Trophoblast cell (in vitro differentiated cells and primary cell): ENCODE measurements around the gene WNK3.
A peak's percentile ranks its signal among the peaks of the same experiment; 100 is the strongest.

Experiments used
- DNase-seq, 2 donors: peaks; one replicate each; pipeline ENCODE4 v3.0.0-alpha.2; 2016
- H2AFZ ChIP-seq: 2 replicates; pipeline ENCODE4 v1.6.1; 2013; ENCODE audit warnings: low read length, moderate library complexity, mild to moderate bottlenecking; ENCODE audit not compliant: insufficient read depth, poor library complexity
- H2AK5ac ChIP-seq: 2 replicates; pipeline ENCODE4 v1.6.1; 2013; ENCODE audit warnings: mild to moderate bottlenecking, low read length
- H2BK120ac ChIP-seq: 2 replicates; pipeline ENCODE4 v1.6.1; 2013; ENCODE audit warnings: low read length, mild to moderate bottlenecking, moderate library complexity; ENCODE audit not compliant: insufficient read depth, poor library complexity
- H2BK12ac ChIP-seq: 2 replicates; pipeline ENCODE4 v1.6.1; 2013; ENCODE audit warnings: mild to moderate bottlenecking, low read length, moderate library complexity
- H2BK5ac ChIP-seq: 2 replicates; pipeline ENCODE4 v1.6.1; 2013; ENCODE audit warnings: low read length, low read depth, moderate library complexity, mild to moderate bottlenecking; ENCODE audit not compliant: poor library complexity
- H3K14ac ChIP-seq: 2 replicates; pipeline ENCODE4 v1.6.1; 2013; ENCODE audit warnings: mild to moderate bottlenecking, low read length
- H3K18ac ChIP-seq: 2 replicates; pipeline ENCODE4 v1.6.1; 2013; ENCODE audit warnings: mild to moderate bottlenecking, low read length
- H3K23ac ChIP-seq: 2 replicates; pipeline ENCODE4 v1.6.1; 2013; ENCODE audit warnings: low read length
- H3K27ac ChIP-seq: 2 replicates; pipeline ENCODE4 v1.5.1; 2013; ENCODE audit warnings: low read depth, mild to moderate bottlenecking, inconsistent platforms, low read length, moderate library complexity
- H3K27me3 ChIP-seq: 2 replicates; pipeline ENCODE4 v1.6.1; 2013; ENCODE audit warnings: inconsistent platforms, mild to moderate bottlenecking, low read length, moderate library complexity; ENCODE audit not compliant: insufficient read depth
- H3K36me3 ChIP-seq, 2 experiments: 1 replicate in 1 of 2; 2 replicates in 1 of 2; pipeline ENCODE4 v1.6.1; 2013; ENCODE audit warnings: low read length in 2 of 2, mild to moderate bottlenecking in 2 of 2, moderate library complexity in 1 of 2; ENCODE audit not compliant: insufficient read depth in 2 of 2, control insufficient read depth in 1 of 2
- H3K4ac ChIP-seq: 2 replicates; pipeline ENCODE4 v1.6.1; 2013; ENCODE audit warnings: low read depth, mild to moderate bottlenecking, low read length, moderate library complexity
- H3K4me1 ChIP-seq, 2 experiments: 1 replicate in 1 of 2; 2 replicates in 1 of 2; pipeline ENCODE4 v1.6.1; 2013; ENCODE audit warnings: low read length in 2 of 2, mild to moderate bottlenecking in 2 of 2, moderate library complexity in 1 of 2; ENCODE audit not compliant: insufficient read depth in 2 of 2, control insufficient read depth in 1 of 2
- H3K4me2 ChIP-seq: 2 replicates; pipeline ENCODE4 v1.6.1; 2013; ENCODE audit warnings: inconsistent platforms, mild to moderate bottlenecking, low read length, moderate library complexity
- H3K4me3 ChIP-seq: 2 replicates; pipeline ENCODE4 v1.5.1; 2013; ENCODE audit warnings: mild to moderate bottlenecking, low read depth, low read length, inconsistent platforms
- H3K79me1 ChIP-seq: one replicate; pipeline ENCODE4 v1.6.1; 2013; ENCODE audit warnings: low read length
- H3K79me2 ChIP-seq: 2 replicates; pipeline ENCODE4 v1.6.1; 2013; ENCODE audit warnings: low read length, mild to moderate bottlenecking; ENCODE audit not compliant: control insufficient read depth, insufficient read depth, poor library complexity
- H3K9ac ChIP-seq: 2 replicates; pipeline ENCODE4 v1.6.1; 2013; ENCODE audit warnings: mild to moderate bottlenecking, low read length
- H3K9me3 ChIP-seq: 2 replicates; pipeline ENCODE4 v1.6.1; 2013; ENCODE audit warnings: low read depth, mild to moderate bottlenecking, control low read depth, inconsistent platforms, low read length; ENCODE audit not compliant: insufficient read depth
- H4K12ac ChIP-seq: 2 replicates; pipeline ENCODE4 v1.6.1; 2013; ENCODE audit warnings: low read depth, mild to moderate bottlenecking, low read length, moderate library complexity
- H4K8ac ChIP-seq: 2 replicates; pipeline ENCODE4 v1.6.1; 2013; ENCODE audit warnings: low read depth, mild to moderate bottlenecking, low read length, moderate library complexity
- H4K91ac ChIP-seq: one replicate; pipeline ENCODE4 v1.6.1; 2013; ENCODE audit warnings: low read depth, mild to moderate bottlenecking, low read length, moderate library complexity
- WGBS: extraction: QIAGEN DNeasy Blood & Tissue Kit; methylation state at CpG from one replicate; pipeline ENCODE4 v1.1.7; 2013; ENCODE audit warnings: missing lambda C conversion rate; ENCODE audit not compliant: insufficient read length, insufficient coverage; ENCODE audit errors: extremely low coverage; 5-methylcytosine and 5-hydroxymethylcytosine counted together

Gene WNK3

DNA sequence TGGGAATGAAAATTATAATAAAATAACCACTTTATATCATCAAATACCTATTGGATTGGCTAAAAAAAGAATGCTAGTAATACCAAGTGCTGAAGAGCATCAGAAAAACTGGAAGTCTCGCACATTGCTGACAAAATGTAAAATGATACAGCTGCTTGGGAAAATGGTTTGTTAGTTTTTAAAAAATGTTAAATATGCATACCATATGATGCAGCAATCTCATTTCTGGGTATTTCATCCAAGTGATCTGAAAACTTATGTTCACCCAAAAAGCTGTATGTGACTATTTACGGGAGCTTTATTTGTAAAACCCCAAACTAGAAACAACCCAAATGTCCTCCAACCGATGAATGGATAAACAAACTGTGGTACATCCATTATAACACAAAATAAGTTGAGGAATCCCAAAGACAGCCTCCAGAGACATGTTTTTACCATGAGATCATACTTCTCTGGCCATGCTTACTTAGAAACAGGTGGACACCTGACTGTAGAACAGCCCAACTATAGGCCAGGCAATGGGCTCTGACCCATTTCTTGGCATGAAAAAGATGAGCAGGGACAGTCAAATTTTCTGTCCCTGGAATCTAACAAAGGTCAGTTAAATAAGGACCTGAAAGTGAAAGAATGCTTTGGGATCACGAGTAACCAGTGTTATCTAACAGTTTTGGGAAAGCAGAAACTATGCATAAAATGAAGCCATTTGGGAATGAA is 127.3 kb downstream of the WNK3 start:
- Histone ChIP-seq H3K4me1 (no peaks in the 10 kb centered on the region), H3K4me2 (no peak overlapping the region), H3K79me1 (no peaks in the 10 kb centered on the region), H2AK5ac (no peak overlapping the region), H4K8ac (no peak overlapping the region), H2AFZ (no peak overlapping the region), H3K27me3 (no peaks in the 10 kb centered on the region), H2BK120ac (no peak overlapping the region), H3K23ac (no peak overlapping the region), H3K9ac (no peak overlapping the region), H2BK5ac (no peak overlapping the region), H4K12ac (no peak overlapping the region), H4K91ac (no peak overlapping the region), H2BK12ac (no peak overlapping the region), H3K27ac (no peak overlapping the region), H3K9me3 (no peaks in the 10 kb centered on the region), H3K36me3 (no peaks in the 10 kb centered on the region), H3K79me2 (no peaks in the 10 kb centered on the region), H3K4me3 (no peak overlapping the region), H3K4ac (no peak overlapping the region), H3K18ac (no peak overlapping the region), H3K14ac (no peak overlapping the region)
- WGBS, result no CpG with 5 or more reads among the region's 4 CpGs
- DNase-seq, result peak; percentile 0 to 44

DNA sequence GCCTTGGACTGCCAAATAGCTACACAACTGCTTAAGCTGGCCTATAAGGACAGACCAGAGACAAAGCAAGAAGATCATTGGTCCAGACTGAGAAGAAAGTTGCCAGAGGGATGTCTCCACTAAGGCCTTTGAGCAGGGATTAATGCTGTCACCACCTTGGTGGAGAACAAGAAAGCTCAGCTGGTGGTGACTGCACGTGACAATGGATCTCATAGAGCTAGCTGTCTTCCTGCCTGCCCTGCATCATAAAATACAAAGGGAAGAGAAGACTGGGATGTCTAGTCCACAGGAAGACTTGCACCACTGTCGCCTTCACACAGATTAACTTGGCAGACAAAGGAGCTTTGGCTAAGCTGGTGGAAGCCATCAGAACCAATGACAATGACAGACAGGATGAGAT is 134.3 kb downstream of the WNK3 start:
- H2AK5ac ChIP-seq, result no peak overlapping the region
- no CpG with 5 or more reads among the region's 2 CpGs for WGBS
- H4K8ac ChIP-seq, result no peak overlapping the region
- H3K4me2 ChIP-seq, result no peak overlapping the region
- no peak overlapping the region for H4K12ac ChIP-seq
- no peaks in the 10 kb centered on the region for H3K79me2 ChIP-seq
- H4K91ac ChIP-seq, result no peak overlapping the region
- H2AFZ ChIP-seq, result no peak overlapping the region
- no peak overlapping the region for H3K18ac ChIP-seq
- H3K27ac ChIP-seq, result no peak overlapping the region
- no peaks in the 10 kb centered on the region for H3K79me1 ChIP-seq
- H3K4me3 ChIP-seq, result no peak overlapping the region
- no peak overlapping the region for H3K23ac ChIP-seq
- no peak overlapping the region for H3K9ac ChIP-seq
- no peaks in the 10 kb centered on the region for H3K4me1 ChIP-seq
- no peak overlapping the region for H3K14ac ChIP-seq
- DNase-seq, result no peak
- H3K27me3 ChIP-seq, result no peaks in the 10 kb centered on the region
- no peak overlapping the region for H2BK5ac ChIP-seq
- no peak overlapping the region for H2BK12ac ChIP-seq
- no peaks in the 10 kb centered on the region for H3K36me3 ChIP-seq
- no peaks in the 10 kb centered on the region for H3K9me3 ChIP-seq
- no peak overlapping the region for H3K4ac ChIP-seq
- no peak overlapping the region for H2BK120ac ChIP-seq

DNA sequence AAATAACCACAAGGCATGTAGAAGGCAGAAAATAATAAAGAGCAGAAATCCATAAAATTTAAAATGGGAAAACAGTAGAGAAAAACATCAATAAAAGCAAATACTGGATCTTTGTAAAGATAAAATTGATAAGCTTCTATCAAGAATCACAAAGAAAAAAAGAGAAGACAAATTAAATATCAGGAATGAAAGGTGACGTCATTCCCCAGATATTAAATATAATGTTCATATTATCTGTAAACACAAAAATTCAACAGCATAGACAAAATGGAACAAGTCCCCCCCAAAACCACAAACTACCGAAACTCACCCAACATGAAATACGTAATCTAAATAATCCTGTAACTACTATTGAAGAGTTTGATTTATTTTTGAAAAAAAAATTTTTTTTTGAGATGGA is 144.2 kb downstream of the WNK3 start:
- Histone ChIP-seq H4K12ac (no peak overlapping the region), H3K4me1 (no peaks in the 10 kb centered on the region), H2AFZ (no peak overlapping the region), H2BK5ac (no peak overlapping the region), H3K14ac (no peak overlapping the region), H3K27me3 (no peaks in the 10 kb centered on the region), H3K79me2 (no peaks in the 10 kb centered on the region), H4K91ac (no peak overlapping the region), H2BK12ac (no peak overlapping the region), H3K79me1 (no peaks in the 10 kb centered on the region), H2AK5ac (no peak overlapping the region), H3K4me2 (no peak overlapping the region), H2BK120ac (no peak overlapping the region), H3K9ac (no peak overlapping the region), H3K27ac (no peak overlapping the region), H3K9me3 (no peaks in the 10 kb centered on the region), H3K36me3 (no peaks in the 10 kb centered on the region), H3K4me3 (no peak overlapping the region), H3K23ac (no peak overlapping the region), H4K8ac (no peak overlapping the region), H3K4ac (no peak overlapping the region), H3K18ac (no peak overlapping the region)
- no peak for DNase-seq
- whole genome bisulfite sequencing, result no CpG with 5 or more reads among the region's 3 CpGs

DNA sequence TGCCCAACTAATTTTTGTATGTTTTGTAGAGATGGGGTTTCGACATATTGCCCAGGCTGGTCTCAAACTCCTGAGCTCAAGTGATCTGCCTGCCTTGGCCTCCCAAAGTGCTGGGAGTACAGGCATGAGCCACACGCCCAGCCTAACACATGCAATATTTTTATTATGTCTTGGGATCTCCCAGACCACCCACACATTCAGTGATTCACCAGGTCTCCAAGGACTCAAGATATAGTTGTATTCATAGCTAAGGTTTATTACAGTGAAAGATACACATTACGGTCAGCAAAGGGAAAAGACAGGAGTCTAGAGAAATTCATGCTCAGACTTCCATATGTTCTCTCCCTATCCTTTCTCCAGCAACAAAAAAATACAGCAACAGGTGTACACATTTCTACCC is 149.3 kb downstream of the WNK3 start:
- Histone ChIP-seq H3K27ac (no peak overlapping the region), H2BK120ac (no peak overlapping the region), H2BK12ac (no peak overlapping the region), H3K18ac (no peak overlapping the region), H2AFZ (no peak overlapping the region), H3K36me3 (no peaks in the 10 kb centered on the region), H4K12ac (no peak overlapping the region), H3K79me2 (no peaks in the 10 kb centered on the region), H3K14ac (no peak overlapping the region), H3K4me2 (no peak overlapping the region), H3K4me3 (no peak overlapping the region), H4K91ac (no peak overlapping the region), H3K27me3 (no peaks in the 10 kb centered on the region), H3K4ac (no peak overlapping the region), H3K79me1 (no peaks in the 10 kb centered on the region), H2AK5ac (no peak overlapping the region), H3K4me1 (no peaks in the 10 kb centered on the region), H3K23ac (no peak overlapping the region), H3K9me3 (no peaks in the 10 kb centered on the region), H2BK5ac (no peak overlapping the region), H3K9ac (no peak overlapping the region), H4K8ac (no peak overlapping the region)
- WGBS, result no CpG with 5 or more reads among the region's 3 CpGs
- no peak for DNase-seq
